NK-92 (cell line): ENCODE measurements around the gene KIDINS220.

Experiments
- DNase-seq: peaks from one replicate; lab custom pipeline; 2025; ENCODE audit not compliant: unreplicated experiment; lab: John Stamatoyannopoulos, UW

KIDINS220 gene

GRCh38 chr2:8836971-8837794 lies at the start of gene KIDINS220:
TSS of gene KIDINS220 (minus strand) at chr2:8837613. CDS start at chr2:8827093, 10,520 bp downstream.
- no peak for DNase-seq

GRCh38 chr2:8886876-8887275 lies 49.5 kb upstream of the KIDINS220 start:
- no peak for DNase-seq

DNA sequence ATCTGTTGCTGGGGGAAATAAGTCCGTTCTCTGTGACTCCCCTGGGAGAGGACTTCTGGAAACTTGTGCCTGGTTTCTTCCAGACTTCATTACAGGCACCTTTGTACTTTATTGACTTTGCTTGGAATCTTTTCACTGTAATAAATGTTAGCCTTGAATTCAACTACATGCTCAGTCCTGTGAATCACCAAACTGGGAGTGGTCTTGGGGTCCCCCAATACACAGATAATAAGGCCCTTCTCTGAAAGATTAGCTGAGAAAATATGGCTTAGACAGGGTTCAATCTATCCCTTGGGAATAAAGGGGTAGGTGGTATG lies 48.7 kb upstream of the KIDINS220 start:
- no peak for DNase-seq

DNA sequence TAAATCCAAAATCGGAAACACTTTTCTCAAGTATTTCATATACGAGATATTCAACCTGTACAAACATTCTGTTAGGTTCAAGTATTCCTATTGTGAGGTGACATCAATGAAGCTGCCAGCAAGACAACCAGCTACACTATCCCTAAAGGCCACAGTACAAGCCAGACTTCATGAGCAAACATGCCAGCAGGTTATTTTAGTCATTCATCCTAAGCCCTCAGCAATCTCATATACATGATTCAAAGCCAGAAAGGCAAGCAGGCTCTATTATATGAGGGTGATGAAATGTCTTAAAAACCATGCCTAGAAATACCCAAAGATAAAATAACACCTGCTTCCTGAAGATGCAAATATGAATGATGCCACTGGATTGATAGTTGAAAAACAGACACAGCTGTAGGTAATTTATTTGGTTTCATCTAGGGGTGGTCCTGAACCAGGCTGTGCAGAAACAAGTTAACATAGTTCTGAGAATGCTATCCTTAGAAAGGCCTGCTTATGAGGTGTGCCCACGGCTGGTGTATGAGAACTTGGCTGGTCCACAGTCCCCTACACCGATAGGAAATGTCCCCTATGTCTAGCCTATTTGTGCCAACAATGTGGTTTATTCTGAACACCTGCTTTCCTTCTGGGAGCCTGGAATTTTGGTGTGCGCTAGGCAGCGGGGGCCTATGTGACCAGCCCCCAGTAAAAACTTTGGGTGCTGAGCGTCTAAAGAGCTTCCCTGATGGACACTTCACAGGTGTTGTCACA lies 48.2 kb upstream of the KIDINS220 start:
- no peak for DNase-seq

DNA sequence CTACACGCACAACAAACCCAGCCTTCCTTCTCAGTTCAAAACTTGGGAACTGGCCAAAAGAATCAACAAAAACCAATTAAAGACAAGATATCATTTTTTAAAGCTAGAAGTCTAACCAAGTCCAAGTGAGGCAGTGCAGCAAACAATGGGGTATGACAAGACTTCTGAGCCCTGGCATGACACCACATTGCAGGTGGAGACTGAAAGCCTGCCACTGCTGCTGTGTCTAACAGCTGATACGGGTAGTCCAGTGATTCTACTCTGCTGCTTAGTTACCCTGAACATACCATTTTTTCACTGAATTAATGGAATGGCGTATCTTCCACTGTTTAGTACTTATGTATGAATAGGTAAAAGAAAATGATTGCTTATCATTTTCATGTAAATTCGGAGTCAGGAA lies 47.4 kb upstream of the KIDINS220 start:
- DNase-seq = no peak

- DNase-seq = no peak
These were observed 44.7 kb upstream of the KIDINS220 start for GRCh38 chr2:8882094-8882493.

DNA sequence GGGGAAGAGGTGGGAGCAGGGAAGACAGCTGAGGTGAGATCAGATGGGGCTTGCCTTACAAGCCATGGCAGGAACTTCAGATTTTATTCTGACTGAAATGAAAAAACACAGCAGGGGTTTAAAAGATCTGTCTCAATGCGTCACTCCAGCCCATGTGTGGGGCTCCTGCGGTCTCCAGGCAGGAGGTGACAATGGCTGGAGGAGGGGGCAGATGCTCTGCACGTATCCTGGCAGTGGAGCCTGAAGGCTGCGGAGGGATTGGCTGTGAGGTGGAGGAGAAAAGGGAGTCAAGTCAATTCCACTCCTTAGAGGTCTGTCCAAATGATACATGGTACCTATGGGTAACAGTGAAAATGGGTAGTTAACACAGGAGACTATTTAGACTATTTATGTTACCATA lies 40.5 kb upstream of the KIDINS220 start:
- no peak for DNase-seq

GRCh38 chr2:8877332-8877731 lies 39.9 kb upstream of the KIDINS220 start:
- DNase-seq = no peak

GRCh38 chr2:8876628-8877027 lies 39.2 kb upstream of the KIDINS220 start:
- DNase-seq = no peak

GRCh38 chr2:8872821-8873432 lies 35.5 kb upstream of the KIDINS220 start:
- no peak for DNase-seq

- no peak for DNase-seq
These were observed 33.0 kb upstream of the KIDINS220 start for GRCh38 chr2:8870441-8870840.

DNA sequence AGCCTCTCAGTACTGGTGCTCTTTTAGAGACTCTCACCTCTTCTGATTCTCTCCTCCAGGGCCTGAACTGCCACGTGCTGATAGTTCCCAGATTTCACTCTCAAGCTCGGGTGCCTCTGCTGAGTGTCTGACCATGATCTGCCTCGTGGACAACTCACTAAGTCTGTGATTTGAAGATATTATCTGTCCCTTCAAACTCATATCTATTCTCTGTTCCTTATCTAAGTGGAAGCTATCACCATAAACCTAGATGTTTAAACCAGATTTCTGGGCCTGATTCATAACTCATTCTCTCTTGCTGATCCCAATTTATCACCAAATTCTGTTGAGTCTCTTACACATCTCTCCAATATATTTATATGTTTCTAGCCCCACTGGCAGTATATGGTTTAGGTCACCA lies 29.9 kb upstream of the KIDINS220 start:
- no peak for DNase-seq

- DNase-seq = no peak
These were observed 26.0 kb upstream of the KIDINS220 start for GRCh38 chr2:8863331-8863953.

GRCh38 chr2:8862230-8862629 lies 24.8 kb upstream of the KIDINS220 start:
- DNase-seq = no peak

DNA sequence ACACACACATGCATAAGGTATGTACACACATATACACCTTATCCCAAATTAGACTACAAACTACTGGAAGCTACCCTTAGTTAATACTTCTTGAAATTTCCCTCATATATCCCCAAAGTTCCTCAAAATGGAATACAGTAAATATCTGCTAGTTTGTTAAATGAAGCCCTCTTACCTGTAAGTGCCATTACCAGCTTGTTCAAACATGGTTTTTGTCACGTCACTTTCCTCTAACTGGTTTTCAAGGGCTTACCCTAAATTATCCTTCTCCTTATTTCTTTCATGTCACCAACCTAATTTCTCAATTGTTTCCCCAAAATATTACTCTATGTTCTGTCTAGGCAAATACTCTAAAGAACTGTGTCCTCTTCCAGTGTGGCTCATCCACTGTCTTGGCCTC lies 24.4 kb upstream of the KIDINS220 start:
- DNase-seq = no peak

GRCh38 chr2:8860239-8860638 lies 22.8 kb upstream of the KIDINS220 start:
- no peak for DNase-seq

- no peak for DNase-seq
These were observed 21.5 kb upstream of the KIDINS220 start for GRCh38 chr2:8858910-8859309.

- DNase-seq = no peak
These were observed 20.9 kb upstream of the KIDINS220 start for GRCh38 chr2:8858264-8858663.

- DNase-seq = no peak
These were observed 20.3 kb upstream of the KIDINS220 start for GRCh38 chr2:8857709-8858108.

DNA sequence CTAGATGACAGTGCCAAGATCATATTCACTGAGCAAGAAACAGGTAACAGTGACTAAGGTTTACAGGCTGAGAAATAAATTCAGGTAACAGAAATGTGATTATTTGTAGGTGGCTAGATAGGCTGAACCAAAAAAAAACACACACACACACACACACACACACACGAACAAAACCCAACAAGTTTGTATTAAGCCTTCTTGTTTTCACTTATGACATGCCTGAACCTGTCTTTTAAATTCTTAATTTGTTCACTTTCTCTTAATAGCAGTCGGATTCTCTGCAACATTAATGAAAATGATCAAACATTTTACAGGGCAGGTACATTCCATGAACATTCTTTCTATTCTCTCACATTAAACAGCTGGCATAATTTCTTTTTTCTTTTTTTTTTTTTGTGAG lies 18.8 kb upstream of the KIDINS220 start:
- DNase-seq = no peak

- no peak for DNase-seq
These were observed 17.6 kb upstream of the KIDINS220 start for GRCh38 chr2:8855010-8855409.

- no peak for DNase-seq
These were observed 16.0 kb upstream of the KIDINS220 start for GRCh38 chr2:8853426-8853825.
